ENCODE measurements around the gene CD300A.
"Not testable (repeated sequence)": the region's sequence is repeated elsewhere in the genome, so short reads cannot be mapped to it uniquely, and the experiment has no call there.

Gene CD300A

GRCh38 chr17:74485841-74486240, 19.4 kb downstream of the CD300A start:
- DNase-seq, result no peak

- DNase-seq, result not testable (repeated sequence)
Observed at GRCh38 chr17:74488276-74488675, 21.8 kb downstream of the CD300A start.

- DNase-seq, result no peak
Observed at GRCh38 chr17:74490716-74491115, 24.3 kb downstream of the CD300A start.

DNA sequence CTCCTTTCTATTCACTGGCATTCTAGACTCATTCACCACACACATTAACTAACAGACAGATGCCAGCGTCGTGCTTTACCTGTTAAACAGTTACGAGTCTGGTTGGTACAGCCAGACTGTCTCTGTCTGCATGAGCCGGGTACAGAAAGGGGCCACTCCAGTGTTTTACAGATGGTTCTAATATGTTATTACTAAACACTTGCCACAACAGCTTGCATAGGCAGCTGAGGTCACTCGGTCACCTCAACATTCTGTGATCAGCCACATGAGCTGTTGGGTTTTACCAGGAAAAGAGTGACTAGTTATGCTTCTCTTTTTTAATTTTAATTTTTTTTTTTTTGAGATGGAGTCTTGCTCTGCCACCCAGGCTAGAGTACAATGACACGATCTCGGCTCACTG, 25.2 kb downstream of the CD300A start:
- DNase-seq, result no peak

DNA sequence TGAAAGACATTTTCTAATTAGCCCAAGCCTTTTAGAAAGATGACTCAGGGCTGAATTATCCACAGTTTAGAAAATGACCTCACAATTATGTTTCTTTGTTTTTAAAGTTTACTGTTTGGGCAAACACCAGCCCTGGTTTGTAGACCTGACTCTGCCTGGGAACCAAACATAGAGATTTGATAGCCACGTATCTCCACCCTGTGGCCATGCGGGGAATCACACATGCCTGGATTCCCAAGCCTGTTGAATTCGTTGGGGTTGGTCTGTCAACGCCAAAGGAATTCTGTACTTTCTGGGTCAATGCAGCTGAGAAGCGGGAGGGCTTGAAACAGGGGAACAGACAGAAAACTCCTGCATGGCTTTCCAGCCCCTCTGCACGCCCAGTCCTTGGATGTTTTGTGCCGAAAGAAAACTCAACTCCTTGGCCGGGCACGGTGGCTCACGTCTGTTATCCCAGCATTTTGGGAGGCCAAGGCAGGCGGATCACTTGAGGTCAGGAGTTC, 26.9 kb downstream of the CD300A start:
- DNase-seq, result peak; percentile 23 to 70

DNA sequence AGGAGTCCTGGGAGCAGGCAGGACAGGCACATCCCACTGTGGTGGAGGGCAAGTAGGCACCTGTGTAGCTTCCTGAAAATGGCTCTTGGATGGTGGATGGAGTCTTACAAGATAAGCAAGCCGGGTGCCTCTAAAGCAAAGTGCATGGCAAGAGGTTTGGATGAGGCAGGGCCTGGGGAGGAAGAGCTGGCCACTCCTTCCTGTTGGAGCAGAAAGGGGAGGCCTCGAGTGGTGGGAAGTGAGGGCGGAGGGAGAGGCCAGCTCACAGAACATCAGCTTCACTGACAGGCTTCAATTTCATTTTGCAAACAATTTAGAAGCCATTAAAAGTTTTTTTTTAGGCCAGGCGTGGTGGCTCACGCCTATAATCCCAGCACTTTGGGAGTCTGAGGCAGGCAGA, 31.0 kb downstream of the CD300A start:
- DNase-seq, result no peak

GRCh38 chr17:74499992-74500391, 33.6 kb downstream of the CD300A start:
- no peak for DNase-seq

GRCh38 chr17:74502861-74503260, 36.4 kb downstream of the CD300A start:
- no peak for DNase-seq

DNA sequence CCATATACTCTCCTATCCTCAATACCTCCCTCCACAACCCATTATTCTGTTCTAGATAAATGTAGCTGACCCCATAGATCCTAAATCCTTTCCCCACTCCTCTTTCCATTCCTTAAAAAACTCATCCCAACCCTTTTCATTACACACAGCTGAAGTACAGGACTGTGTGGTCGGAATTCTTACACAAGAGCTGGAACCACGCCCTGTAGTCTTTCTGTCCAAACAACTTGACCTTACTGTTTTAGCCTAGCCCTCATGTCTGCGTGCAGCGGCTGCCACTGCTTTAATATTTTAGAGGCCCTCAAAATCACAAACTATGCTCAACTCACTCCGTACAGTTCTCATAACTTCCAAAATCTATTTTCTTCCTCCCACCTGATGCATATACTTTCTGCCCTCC, 37.5 kb downstream of the CD300A start:
- not testable (repeated sequence) for DNase-seq

GRCh38 chr17:74508156-74508555, 41.7 kb downstream of the CD300A start:
- no peak for DNase-seq

DNA sequence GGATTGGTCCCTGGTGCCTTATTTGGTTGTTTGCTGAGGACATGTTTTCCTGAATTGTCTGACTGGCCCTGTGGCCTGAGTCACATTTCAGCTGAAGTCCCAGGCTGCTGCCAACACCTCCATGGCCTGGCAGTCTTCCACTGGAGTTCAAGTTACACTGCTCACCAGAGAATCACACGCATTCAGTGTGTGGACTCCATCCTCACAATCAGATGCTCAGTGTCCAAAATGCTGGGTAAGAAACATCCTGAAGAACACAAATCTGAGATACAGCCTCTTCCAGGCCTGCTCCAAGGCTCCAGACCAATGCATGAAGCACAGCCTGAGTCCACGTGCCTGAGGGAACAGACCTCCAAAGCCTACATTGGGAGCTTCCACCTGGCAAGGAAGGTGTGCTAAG, 45.6 kb downstream of the CD300A start:
- DNase-seq, result no peak

DNA sequence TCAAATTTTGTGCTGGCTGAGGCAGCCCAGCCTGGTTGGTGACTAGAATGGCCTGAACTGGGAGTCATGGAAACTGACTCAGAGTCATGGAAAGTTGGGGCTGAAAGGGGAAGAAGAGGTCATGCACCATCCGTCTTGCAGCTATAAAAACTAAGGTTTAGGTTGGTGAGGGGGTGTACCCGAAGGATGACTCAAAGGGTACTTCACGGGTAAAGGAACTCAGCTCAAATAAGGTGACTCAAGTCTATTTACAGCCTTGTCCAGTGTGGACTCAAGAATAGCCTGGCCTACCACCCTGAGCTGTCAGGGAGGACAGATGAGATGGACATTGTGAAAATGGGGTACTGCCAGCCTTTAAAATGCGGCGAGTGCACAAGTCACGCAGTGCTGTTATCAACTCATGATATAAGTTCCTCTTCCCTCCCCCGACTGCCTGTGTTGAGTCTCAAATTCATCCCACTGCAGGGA, 46.2 kb downstream of the CD300A start:
- no peak for DNase-seq

- peak; percentile 66 to 84 for DNase-seq
Observed at GRCh38 chr17:74513987-74514631, 47.7 kb downstream of the CD300A start.

- peak; percentile 64 to 84 for DNase-seq
Observed at GRCh38 chr17:74514632-74515334, 48.3 kb downstream of the CD300A start.

GRCh38 chr17:74515941-74516340, 49.5 kb downstream of the CD300A start:
- no peak for DNase-seq

DNA sequence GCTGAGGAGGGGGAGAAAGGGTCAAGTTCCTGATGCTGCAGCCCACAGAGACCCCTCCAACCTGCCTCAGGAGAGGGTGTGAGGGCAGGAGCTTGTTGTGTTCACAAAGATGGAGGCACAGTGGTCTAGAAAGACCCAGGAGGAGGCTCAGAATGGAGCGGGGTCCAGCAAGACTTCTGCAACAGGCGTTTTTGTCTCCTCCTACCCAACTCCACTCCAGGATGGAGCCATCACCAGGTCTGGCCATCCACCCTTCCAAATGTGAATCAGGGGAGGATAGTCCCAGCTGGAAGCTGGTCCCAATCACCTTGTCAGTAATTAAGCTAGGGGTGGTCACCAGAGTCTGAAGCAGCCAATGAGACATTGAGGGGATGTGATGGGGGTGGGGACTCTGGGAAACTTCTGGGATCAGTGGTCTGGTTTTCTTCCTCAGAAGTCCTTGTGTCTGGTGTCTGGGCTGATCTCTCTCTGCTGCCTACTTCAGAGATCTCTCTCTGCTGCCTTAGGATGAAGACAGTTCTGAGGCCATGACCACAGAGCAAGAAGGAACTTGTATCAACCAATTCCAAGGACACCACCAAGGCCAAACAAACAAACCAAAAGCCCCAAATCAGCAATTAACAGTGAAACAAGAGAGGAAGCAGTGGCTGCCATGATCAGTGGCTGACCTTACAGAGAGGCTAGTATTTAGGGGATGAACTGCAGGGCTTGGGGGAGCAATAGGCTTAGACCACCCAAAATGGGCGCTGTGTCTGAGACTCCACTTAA, 50.3 kb downstream of the CD300A start:
- no peak for DNase-seq

GRCh38 chr17:74518413-74518981, 52.1 kb downstream of the CD300A start:
- not testable (repeated sequence) for DNase-seq

DNA sequence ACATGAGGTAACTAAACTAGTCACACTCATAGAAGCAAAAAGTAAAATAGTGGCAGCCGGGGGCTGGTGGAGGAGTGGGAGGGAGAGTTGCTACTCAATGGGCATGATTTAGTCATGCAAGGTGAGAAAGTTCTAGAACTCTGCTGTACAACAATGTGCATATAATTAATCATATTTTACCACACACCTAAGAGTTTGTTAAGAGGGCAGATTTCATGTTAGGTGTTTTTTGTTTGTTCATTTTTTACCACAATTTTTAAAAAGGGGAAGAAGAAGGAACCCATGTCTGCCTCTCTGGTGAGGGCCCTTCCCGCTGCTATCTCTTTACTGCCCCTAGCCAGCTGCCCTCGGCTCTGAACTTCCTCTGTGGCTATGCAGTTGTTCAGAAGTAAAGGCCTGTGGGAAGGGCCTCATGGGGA, 53.6 kb downstream of the CD300A start:
- DNase-seq, result no peak

GRCh38 chr17:74520790-74521480, 54.5 kb downstream of the CD300A start:
- DNase-seq, result no peak

GRCh38 chr17:74521701-74522201, 55.3 kb downstream of the CD300A start:
- DNase-seq, result no peak

- DNase-seq, result no peak
Observed at GRCh38 chr17:74522381-74523105, 56.1 kb downstream of the CD300A start.

- DNase-seq, result no peak
Observed at GRCh38 chr17:74523308-74523707, 56.9 kb downstream of the CD300A start.
